Measurements from ENCODE around the gene DNM3.
A peak's percentile ranks its signal among the peaks of the same experiment; 100 is the strongest.

DNM3 gene

DNA sequence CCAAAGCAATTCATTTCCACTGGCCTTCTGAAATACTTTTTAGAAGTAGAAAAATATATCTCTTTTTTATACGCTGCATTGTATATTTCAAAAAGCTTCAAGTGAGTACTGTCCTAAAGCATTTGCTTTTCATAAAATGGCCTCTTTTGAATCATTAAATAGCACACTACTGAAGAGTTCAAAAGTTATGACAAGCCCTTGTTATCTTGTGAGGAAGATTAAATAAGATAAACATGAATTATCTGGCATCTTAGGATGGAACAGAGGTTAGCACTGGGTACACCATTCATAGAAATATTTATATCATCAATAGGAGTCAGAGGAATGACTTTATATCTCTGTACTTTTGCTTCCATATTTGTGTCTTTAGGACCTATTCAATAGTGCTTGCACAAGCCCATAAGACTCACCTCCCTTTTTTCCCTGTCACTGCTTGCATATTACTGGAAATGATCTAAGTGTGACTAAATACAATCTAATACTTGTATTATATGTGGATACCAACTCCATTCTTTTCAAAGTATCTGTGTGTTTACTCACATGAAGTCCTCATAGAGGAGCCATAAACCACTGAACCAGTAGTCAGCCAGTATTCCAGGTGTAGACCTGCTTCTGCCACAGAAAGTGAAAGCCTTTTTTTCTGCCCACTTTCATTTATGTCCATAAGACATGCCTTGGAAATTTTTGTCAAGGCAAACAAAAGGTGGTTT, 305.0 kb downstream of the DNM3 start:
- DNase-seq (ENCODE audit: low read depth) = peak; percentile 16
- no peak overlapping the region for H3K4me3 ChIP-seq (ENCODE audit: low read depth, low read length)
- TF ChIP-seq, protein P1, sequence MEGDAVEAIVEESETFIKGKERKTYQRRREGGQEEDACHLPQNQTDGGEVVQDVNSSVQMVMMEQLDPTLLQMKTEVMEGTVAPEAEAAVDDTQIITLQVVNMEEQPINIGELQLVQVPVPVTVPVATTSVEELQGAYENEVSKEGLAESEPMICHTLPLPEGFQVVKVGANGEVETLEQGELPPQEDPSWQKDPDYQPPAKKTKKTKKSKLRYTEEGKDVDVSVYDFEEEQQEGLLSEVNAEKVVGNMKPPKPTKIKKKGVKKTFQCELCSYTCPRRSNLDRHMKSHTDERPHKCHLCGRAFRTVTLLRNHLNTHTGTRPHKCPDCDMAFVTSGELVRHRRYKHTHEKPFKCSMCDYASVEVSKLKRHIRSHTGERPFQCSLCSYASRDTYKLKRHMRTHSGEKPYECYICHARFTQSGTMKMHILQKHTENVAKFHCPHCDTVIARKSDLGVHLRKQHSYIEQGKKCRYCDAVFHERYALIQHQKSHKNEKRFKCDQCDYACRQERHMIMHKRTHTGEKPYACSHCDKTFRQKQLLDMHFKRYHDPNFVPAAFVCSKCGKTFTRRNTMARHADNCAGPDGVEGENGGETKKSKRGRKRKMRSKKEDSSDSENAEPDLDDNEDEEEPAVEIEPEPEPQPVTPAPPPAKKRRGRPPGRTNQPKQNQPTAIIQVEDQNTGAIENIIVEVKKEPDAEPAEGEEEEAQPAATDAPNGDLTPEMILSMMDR (conservative IDR thresholded peaks at IDR 0.05; ENCODE audit: low read depth, low read length) = no peak

DNA sequence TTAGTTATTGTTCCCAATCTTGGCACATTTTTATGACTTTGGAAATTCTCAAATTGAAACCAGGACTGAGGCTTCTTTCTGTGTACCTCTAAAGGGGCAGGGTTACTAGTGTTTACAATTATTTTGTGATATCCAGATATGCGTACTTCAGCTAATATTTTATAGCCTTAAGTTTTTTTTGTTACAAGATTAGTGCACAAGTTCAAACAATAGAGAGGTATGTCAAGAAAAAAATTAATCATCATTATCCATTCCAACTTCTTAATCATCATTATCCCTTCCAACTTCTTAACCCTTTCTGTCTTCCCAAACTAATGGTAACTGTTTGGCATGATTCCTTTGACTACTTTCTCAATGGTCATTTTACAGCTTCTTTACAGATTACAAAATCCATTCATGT, 306.2 kb downstream of the DNM3 start:
- TF ChIP-seq, protein P1 (conservative IDR thresholded peaks at IDR 0.05; ENCODE audit: low read depth, low read length) = no peak
- H3K4me3 ChIP-seq (ENCODE audit: low read depth, low read length) = no peak overlapping the region
- no peak for DNase-seq (ENCODE audit: low read depth)

DNA sequence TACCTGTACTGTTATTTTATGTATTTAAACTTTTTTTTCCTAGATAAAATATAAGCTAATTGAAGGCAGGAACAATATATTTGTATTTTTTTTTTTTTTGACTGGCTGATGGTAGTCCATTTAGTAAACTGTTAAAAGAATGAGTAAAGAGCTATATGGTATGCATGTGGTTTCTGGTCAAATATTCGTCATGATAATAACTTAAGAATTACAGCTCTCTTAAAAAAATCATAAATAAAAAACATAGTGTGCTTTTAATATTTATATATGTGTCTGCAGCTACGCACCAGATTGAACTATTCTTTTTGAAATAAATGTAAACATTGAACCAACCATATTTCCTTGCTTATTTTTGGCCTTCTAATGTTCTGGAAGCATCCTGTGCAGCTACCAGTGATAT, 306.9 kb downstream of the DNM3 start:
- no peak for DNase-seq (ENCODE audit: low read depth)
- TF ChIP-seq, protein P1 (conservative IDR thresholded peaks at IDR 0.05; ENCODE audit: low read depth, low read length) = no peak

DNA sequence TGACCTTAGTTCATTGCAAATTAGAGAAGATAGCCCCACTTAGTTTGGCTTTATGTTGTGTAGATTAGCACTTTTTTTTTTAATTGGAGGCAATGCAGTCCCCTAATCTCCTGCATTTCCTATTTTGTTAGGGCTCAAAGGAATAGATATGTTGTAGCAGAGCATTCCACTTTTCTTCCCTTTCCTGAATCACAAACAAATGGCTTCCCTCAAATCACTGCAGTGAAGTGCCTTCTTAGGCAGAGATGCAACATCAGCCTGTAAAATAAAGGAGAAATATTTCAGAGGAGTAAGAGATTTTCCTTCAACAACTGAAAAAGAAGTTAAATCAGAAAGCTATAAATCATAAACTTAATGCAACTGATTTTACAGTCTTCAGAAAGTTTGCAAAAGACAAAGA, 307.4 kb downstream of the DNM3 start:
- H3K4me3 ChIP-seq (ENCODE audit: low read depth, low read length) = no peak overlapping the region
- TF ChIP-seq, protein P1 (conservative IDR thresholded peaks at IDR 0.05; ENCODE audit: low read depth, low read length) = no peak
- DNase-seq (ENCODE audit: low read depth) = no peak

More for the DNA sequence above, 306.9 kb downstream of the DNM3 start:
- H3K4me3 ChIP-seq (ENCODE audit: low read depth, low read length) = no peak overlapping the region

DNA sequence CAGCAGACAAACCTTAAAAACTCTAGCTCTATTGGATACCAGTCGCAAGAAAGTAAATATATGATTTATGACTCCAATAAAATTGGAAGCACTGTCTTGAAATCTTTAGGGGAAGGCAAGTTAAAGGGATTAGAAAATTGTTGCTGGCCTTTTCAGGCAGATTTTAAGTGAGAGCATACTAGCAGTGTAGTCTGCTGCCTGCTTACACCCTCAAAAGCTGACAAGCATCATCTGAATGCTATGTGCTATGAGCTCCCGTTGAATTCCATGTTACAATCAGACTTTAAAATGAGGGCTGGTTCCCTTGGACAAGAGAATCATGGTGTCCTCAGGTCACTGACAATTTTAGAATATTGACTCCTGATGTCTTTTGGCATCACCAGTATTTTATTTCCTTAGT, 308.0 kb downstream of the DNM3 start:
- no peak overlapping the region for H3K4me3 ChIP-seq (ENCODE audit: low read depth, low read length)
- DNase-seq (ENCODE audit: low read depth) = no peak

DNA sequence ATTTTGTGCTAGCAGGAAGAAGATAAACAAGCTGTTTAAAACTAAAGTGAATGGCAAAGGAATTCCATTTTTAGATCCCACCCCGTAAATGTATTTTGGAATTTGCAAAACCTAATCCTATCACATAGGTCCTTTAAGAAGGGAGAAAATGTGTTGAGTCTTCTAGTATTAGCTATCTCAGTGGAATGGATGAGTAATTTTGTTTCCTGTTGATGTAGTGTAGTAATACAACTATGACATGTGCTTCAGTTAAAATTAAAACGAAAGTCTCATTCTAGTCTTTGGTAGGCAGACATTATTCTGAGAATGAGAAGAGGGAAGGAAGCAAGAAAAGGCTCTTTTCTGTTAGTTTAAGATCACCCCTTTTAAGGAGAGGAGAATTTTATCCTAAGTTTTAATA, 313.3 kb downstream of the DNM3 start:
- TF ChIP-seq, protein P1 (conservative IDR thresholded peaks at IDR 0.05; ENCODE audit: low read depth, low read length) = no peak
- DNase-seq (ENCODE audit: low read depth) = peak; percentile 89
- no peak overlapping the region for H3K4me3 ChIP-seq (ENCODE audit: low read depth, low read length)

More for the DNA sequence above, 308.0 kb downstream of the DNM3 start:
- TF ChIP-seq, protein P1 (conservative IDR thresholded peaks at IDR 0.05; ENCODE audit: low read depth, low read length) = no peak

DNA sequence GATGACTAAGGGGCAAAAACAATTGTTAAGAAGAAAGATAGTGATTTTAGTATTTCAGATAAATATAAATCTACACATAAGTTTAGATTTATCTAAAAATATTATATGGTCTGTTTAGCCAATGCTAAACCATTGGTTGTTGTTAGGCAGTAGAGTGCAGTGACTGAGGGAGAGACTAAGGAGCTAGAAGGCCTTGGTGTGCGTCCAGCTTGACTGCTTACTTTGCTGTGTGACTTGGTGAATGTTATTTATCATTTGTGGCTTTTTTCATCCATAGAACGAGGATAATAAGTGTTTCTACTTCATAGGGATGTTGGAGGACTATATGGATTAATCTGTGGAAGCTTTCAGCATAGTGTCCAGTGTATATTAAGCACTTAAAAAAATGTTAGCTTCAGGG, 314.5 kb downstream of the DNM3 start:
- DNase-seq (ENCODE audit: low read depth) = no peak
- TF ChIP-seq, protein P1 (conservative IDR thresholded peaks at IDR 0.05; ENCODE audit: low read depth, low read length) = no peak
- H3K4me3 ChIP-seq (ENCODE audit: low read depth, low read length) = no peak overlapping the region

Data from choroid plexus epithelial cell (primary cell).